Measurements from ENCODE around the gene PRSS50.
A peak's percentile ranks its signal among the peaks of the same experiment; 100 is the strongest.

PRSS50 gene

DNA sequence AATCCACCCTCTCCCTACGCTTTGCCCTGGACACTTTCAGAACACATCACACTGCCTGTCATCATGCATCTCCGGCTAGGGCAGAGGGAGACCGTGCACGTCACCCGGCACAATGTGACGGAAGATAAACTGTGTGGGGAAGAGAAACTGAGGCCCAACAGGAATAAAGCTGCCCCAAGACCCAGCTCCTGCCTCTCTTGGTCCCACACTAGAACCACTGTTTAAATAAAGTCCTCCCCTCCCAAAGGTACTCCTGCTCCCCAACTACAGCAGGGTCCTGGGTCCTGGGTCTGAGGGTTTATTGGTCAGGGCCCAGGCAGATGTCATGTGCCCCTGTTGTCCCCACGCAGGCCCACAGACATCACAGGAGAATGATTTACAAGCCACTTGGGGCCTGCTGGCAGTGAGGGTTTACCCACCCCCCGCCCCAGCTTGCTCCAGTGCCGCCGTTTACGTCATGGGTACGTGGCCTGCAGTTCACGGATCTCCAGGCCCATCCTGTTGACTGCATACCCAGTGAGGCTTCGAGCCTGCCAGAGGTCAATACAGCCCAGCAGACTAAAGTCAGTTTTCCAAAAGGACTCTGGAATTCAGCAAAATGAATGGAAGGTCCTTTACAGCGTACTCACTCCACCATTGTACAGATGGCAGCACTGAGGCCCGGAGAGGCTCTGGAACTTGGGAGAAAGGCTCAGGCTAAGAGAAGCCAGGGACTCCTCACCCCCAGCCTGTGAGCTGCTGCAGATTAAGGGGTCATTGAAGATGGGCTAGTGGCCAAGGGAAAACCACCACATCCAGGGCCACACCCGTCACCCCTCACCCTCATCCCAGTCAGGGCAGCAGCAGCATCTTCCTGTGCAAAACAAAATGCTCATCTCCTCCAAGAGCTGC is 47.4 kb downstream of the PRSS50 start:
- DNase-seq (ENCODE audit: low spot score) = no peak

DNA sequence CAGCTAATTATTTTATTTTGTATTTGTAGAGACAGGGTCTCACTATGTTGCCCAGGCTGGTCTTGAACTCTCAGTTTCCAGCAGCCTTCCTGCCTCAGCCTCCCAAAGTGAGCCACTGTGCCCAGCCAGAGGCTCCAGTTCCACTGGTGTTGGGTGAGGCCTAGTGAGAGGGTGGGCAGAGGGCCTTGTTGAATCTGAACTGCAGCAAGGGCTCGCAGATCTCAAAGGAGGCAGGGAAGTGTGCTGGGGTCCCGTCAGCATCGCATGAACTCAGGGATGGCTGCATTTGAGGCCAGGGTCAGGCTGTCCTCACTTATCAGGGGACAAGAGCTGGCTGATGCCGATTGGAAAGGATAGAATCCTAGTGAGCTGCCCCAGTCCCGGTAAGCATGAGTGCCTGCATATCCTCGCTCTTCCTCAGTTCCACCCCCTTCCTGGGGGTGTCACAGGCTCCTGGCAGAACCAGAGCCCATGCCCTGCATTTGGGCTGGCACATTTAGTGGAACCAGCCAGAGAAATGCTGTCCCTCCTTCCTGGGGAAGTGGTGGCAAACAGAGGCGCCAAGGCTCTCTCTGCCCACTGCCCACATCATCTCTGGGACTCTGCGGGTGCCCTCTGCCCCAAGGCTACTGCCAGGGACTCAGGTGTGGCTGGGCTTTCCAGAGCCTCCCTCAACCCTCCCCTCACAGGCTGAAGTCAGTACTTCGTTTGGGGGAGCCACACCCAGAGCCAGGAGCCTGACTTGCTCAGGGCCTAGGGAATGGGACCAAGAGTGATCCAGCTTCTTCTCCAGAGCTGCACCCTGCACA is 48.3 kb downstream of the PRSS50 start:
- peak; percentile 4 for DNase-seq (ENCODE audit: low spot score)

DNA sequence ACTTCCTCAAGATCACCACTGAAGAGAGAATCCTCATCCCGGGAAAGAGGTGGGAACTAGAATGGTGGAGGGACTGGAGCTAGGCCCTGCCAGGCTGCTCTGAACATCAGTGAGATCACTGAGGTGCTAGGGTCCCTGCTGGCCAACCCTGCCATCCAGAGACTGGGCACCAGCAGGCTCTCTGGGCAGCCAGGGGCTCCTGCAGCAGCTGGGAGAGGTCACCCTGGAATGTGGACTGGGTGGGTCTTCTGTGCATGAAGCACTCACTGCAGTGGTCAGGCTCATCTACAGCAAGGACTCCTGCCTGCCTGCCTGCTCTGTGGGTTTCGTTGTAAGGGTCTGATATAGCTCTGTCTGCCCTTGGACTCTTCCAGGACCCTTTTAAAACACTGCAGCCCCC is 49.1 kb downstream of the PRSS50 start:
- DNase-seq (ENCODE audit: low spot score) = peak; percentile 3

DNA sequence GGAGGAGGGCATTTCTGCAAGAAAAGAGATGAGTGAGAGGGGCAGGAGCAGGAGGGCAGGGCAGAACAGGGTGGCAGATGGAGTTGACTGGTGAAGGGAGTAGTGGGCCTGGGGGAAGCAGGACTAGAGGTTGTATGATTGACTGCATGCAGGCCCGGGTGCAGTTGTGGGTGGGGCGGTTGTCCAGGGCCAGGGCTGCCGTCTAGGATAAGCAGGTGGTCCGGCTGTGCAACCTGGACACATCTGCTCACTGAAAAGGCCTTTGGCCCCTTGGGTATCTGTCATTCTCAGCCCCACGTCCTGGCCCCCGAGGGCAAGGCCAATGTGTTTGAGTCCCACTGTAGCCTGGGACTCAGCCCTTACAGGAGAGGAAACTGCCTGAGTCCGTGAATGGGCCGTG is 49.6 kb downstream of the PRSS50 start:
- DNase-seq (ENCODE audit: low spot score) = no peak

DNA sequence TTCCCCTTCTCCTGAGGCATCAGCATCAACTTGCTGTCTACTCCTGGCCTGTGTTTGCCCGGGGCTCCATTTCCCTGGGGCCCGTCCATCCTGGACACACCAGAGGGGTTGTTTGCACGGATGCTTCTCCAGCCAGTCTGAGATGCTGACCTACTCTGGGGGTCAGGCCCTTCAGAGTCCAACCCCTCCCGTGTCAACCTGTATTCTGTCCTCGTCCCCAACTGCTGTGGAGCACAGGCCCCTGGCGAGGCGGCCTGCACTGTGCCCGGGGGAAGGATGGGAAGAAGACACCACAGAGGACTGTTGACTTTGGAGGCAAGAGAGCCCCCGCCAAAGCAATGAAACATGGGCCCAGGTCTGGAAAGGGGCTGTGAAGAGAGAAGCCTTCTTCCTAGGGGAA is 50.0 kb downstream of the PRSS50 start:
- no peak for DNase-seq (ENCODE audit: low spot score)

DNA sequence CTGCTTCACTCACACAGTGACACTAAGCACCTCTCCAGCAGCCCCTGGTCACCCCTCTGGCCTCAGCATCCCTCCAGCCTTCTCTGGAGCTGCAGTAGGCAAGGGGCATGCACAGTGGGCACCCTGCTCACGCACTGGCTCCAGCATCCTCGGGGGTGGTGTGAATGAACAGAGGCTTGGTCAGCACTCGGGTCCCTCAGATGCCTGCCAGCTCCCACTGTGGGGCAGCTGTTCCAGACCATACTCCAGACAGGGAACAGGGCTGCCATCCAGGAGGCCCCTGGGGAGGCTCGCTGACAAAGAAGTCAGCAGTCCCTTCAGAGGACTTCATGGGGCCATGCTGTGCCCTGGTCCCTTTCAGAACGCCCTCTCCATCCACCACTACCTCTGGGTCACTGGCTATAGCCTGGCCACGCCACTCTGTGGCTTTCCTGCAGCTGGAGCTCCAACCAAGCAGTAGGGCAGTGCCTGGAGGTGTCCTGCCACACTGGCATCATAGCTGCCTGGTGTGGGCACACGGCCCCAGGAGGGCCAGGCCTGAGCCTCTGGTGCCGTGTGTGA is 50.5 kb downstream of the PRSS50 start:
- peak; percentile 4 for DNase-seq (ENCODE audit: low spot score)

- peak; percentile 5 for DNase-seq (ENCODE audit: low spot score)
These were observed 51.2 kb downstream of the PRSS50 start for GRCh38 chr3:46666453-46666845.

GRCh38 chr3:46665763-46666452 is 51.8 kb downstream of the PRSS50 start:
- DNase-seq (ENCODE audit: low spot score) = no peak

DNA sequence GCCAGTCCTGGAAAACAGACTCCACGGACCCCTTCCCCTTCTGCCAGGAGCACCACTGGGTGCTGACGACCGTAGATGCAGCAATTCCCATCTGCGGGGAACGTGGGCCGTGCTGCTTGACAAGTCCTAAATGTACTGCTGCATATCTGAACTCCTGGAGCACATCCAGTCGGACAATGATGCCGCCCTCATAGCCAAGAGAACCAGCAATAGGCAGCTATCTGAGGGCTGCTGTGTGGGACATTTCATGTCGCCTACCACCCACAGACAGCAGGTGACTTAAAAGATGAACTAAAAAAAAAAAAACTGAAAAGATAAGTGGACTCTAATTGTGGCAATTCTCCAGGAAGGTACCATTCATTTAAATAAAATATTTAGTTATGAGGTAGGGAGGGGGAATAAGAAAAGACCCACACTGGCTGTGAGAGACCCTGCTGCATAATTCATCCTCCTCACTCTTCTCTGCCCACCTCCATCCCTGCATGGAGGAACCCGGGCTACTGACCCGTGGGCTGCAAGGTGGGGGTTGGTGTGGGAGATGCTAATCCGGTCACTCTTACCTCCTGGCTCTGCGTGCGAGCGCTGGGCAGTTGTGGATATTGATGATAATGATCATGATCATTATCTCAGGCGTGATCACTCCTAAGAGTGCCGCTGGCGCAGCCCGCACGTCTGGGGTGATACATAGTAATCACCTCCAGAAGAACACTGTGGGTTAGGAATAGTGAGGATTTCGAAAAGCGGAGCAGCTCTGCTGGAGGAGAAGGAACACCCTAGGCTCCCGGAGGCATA is 52.5 kb downstream of the PRSS50 start:
- peak; percentile 2 for DNase-seq (ENCODE audit: low spot score)

DNA sequence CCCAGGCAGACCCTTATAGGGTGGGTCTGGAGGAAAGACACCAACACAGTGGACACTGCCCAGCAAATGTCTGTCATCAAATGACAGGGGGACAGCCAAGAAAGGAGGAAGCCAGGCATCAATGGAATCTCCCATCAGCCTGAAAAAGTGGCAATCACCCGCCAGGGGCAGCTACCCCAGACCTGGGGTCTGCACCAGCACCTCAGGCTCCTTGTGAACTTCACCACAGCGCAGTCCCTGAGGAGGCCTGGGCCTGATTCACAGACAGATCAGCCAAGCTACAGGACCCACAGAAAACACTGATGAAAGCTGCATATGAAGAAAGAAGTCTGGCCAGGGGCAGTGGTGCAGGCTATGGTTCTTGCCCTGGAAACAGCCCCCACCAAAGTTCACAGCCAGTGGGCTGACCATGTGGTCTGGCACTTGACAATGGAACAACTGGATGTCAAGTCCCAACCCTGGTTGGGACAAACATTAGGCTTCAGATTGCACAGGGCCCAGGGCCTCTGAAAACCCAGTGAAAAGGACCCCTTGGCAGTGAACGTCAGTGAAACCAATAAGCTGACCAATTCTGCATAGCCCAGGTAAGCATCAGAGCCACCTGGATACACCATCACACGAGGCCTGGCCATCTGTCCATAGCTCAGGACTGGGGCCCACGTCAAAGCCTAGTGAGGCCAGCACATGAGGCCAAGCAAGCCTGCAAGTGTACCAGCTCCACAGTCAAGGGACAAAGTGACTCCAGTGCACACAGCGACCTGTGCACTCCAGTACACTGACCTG is 53.3 kb downstream of the PRSS50 start:
- peak; percentile 2 for DNase-seq (ENCODE audit: low spot score)

DNA sequence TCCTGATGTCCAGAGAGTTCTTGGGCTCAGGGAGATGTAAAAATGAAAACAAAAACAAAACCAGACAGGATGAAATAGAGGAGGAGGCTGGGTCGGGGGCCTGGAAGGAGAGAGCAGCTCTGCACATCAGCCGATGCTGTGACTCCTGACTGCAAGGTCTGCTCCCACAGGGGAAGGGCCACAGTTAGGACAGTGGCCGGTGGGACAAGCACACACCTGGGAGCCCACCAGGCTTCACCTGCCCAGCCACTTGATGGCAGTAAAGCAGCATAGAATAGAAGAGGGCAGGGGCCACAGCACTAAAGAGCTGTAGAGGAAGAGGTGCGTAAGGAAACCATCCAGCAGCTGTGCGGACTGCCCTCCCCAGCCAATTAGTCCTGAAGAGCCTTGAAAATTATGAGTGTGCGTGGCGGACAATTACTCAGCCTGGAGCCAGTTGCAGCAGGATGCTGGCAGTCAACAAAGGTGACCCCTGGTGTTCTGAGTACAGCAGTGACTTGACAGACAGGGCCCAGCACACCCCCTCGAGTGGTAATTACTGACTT is 54.0 kb downstream of the PRSS50 start:
- peak; percentile 9 for DNase-seq (ENCODE audit: low spot score)

GRCh38 chr3:46662771-46663551 is 54.7 kb downstream of the PRSS50 start:
- DNase-seq (ENCODE audit: low spot score) = peak; percentile 54
